ENCODE data around the gene STAG1. TPM values are rescaled to one million over a fixed set of nuclear protein-coding genes. Genes with fewer than 3 reads are reported as not detected.

The STAG1 gene
- total RNA-seq, 4 donors from 2014 or later = 48.6 to 71.2 (median 58.2) TPM

DNA sequence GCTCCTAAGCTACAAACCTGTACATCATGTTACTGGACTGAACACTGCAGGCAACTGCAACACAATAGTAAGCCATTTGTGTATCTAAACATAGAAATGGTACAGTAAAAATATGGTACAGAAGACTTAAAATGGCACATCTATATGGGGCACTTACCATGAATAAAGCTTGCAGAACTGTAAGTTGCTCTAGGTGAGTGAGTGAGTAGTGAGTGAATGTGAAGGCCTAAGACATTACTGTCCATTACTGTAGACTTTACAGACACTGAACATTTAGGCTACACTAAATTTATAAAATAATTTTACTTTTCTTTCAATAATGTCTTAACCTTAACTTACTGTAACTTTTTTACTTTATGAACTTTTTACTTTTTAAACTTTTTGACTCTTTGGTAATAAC is 76.2 kb downstream of the STAG1 start:
- no peak for DNase-seq (ENCODE audit: low spot score in 2 of 2)
- H3K27ac ChIP-seq = no peak overlapping the region
- no peaks in the 10 kb centered on the region for H3K9me3 ChIP-seq
- peaks cover 0 to 43% (median 0%) of the 10 kb centered on the region in 4 donors for H3K4me1 ChIP-seq
- no peaks in the 10 kb centered on the region for H3K36me3 ChIP-seq
- H3K4me3 ChIP-seq = no peak overlapping the region
- TF ChIP-seq, protein P1, sequence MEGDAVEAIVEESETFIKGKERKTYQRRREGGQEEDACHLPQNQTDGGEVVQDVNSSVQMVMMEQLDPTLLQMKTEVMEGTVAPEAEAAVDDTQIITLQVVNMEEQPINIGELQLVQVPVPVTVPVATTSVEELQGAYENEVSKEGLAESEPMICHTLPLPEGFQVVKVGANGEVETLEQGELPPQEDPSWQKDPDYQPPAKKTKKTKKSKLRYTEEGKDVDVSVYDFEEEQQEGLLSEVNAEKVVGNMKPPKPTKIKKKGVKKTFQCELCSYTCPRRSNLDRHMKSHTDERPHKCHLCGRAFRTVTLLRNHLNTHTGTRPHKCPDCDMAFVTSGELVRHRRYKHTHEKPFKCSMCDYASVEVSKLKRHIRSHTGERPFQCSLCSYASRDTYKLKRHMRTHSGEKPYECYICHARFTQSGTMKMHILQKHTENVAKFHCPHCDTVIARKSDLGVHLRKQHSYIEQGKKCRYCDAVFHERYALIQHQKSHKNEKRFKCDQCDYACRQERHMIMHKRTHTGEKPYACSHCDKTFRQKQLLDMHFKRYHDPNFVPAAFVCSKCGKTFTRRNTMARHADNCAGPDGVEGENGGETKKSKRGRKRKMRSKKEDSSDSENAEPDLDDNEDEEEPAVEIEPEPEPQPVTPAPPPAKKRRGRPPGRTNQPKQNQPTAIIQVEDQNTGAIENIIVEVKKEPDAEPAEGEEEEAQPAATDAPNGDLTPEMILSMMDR (IDR thresholded peaks at IDR 0.05) = no peak
- TF ChIP-seq POLR2A (IDR thresholded peaks at IDR 0.05) = no peak
- TF ChIP-seq EP300 (IDR thresholded peaks at IDR 0.05) = no peak
- H3K27me3 ChIP-seq = no peaks in the 10 kb centered on the region

- no peaks in the 10 kb centered on the region for H3K27me3 ChIP-seq
- DNase-seq (ENCODE audit: low spot score in 2 of 2) = no peak
- H3K4me3 ChIP-seq = no peak overlapping the region
- no peaks in the 10 kb centered on the region for H3K36me3 ChIP-seq
- no peaks in the 10 kb centered on the region for H3K9me3 ChIP-seq
- H3K4me1 ChIP-seq = peaks cover 0 to 43% (median 0%) of the 10 kb centered on the region in 4 donors
- H3K27ac ChIP-seq = no peak overlapping the region
- WGBS, 2 donors = 61 to 66% methylated on average over 2 of the region's 2 CpGs
- TF ChIP-seq POLR2A (IDR thresholded peaks at IDR 0.05) (no peak), EP300 (IDR thresholded peaks at IDR 0.05) (no peak)
- TF ChIP-seq, protein P1 (IDR thresholded peaks at IDR 0.05) = no peak
Observed at GRCh38 chr3:136675150-136675858, 76.9 kb downstream of the STAG1 start.

GRCh38 chr3:136672457-136672856 is 79.7 kb downstream of the STAG1 start:
- DNase-seq (ENCODE audit: low spot score in 2 of 2) = no peak
- Histone ChIP-seq H3K4me3 (no peak overlapping the region), H3K27ac (no peak overlapping the region), H3K9me3 (no peaks in the 10 kb centered on the region), H3K27me3 (no peaks in the 10 kb centered on the region), H3K4me1 (peaks cover 0 to 43% (median 0%) of the 10 kb centered on the region in 4 donors), H3K36me3 (peaks cover 0 to 4% (median 0%) of the 10 kb centered on the region in 3 donors)
- TF ChIP-seq POLR2A (IDR thresholded peaks at IDR 0.05) = no peak
- TF ChIP-seq, protein P1 (IDR thresholded peaks at IDR 0.05) = no peak
- no peak for TF ChIP-seq EP300 (IDR thresholded peaks at IDR 0.05)
- WGBS, 2 donors = 87 to 94% methylated on average over 1 of the region's 1 CpG

- Histone ChIP-seq H3K9me3 (no peaks in the 10 kb centered on the region), H3K27ac (no peak overlapping the region)
Observed at GRCh38 chr3:136671921-136672320, 80.3 kb downstream of the STAG1 start.

DNA sequence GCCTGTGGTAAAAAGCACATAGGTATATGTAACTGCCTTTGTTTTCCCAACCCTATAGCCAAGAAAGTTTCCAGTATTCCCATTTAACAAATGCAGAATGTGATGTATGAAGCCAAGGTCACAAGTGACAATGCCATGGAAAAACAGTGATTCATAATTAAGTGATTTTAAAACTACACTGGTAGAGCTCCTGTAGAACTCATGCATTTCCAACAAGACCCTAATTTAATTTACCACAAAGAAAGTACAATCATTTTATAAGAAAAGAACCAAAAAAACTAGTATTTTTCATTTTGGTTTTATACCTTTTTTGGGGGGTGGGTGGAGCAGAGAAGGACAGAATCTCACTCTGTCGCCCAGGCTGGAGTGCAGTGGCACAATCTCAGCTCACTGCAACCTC is 82.0 kb downstream of the STAG1 start:
- no peak overlapping the region for H3K27ac ChIP-seq
- peaks cover 0 to 4% (median 0%) of the 10 kb centered on the region in 3 donors for H3K36me3 ChIP-seq
- peaks cover 0 to 31% (median 0%) of the 10 kb centered on the region in 4 donors for H3K4me1 ChIP-seq
- 92 to 100% methylated on average over 1 of the region's 1 CpG for WGBS, 2 donors
- no peaks in the 10 kb centered on the region for H3K27me3 ChIP-seq
- TF ChIP-seq, protein P1 (IDR thresholded peaks at IDR 0.05) = no peak
- TF ChIP-seq POLR2A (IDR thresholded peaks at IDR 0.05) = no peak
- no peak for TF ChIP-seq EP300 (IDR thresholded peaks at IDR 0.05)
- H3K4me3 ChIP-seq = no peak overlapping the region
- no peak for DNase-seq (ENCODE audit: low spot score in 2 of 2)
- H3K9me3 ChIP-seq = no peaks in the 10 kb centered on the region

More at GRCh38 chr3:136671921-136672320, 80.3 kb downstream of the STAG1 start:
- no peaks in the 10 kb centered on the region for H3K27me3 ChIP-seq
- DNase-seq (ENCODE audit: low spot score in 2 of 2) = no peak
- H3K4me3 ChIP-seq = no peak overlapping the region
- peaks cover 0 to 4% (median 0%) of the 10 kb centered on the region in 3 donors for H3K36me3 ChIP-seq
- H3K4me1 ChIP-seq = peaks cover 0 to 43% (median 0%) of the 10 kb centered on the region in 4 donors
- TF ChIP-seq, protein P1 (IDR thresholded peaks at IDR 0.05) = no peak
- no peak for TF ChIP-seq EP300 (IDR thresholded peaks at IDR 0.05)
- no peak for TF ChIP-seq POLR2A (IDR thresholded peaks at IDR 0.05)

Measured in tibial nerve (tissue), 4 donors.